Breast epithelium (tissue), 4 donors: ENCODE results near the gene HSD3B7. TPM values are rescaled to one million over a fixed set of nuclear protein-coding genes. Genes with fewer than 3 reads are reported as not detected.

Experiments used
- DNase-seq, 2 donors: peaks; one replicate each; pipeline ENCODE4 v3.0.0-alpha.2; 2019; ENCODE audit warnings: low spot score in 2 of 2
- H3K27ac ChIP-seq, 2 donors: fragments of 200-600 bp; sonication (generic) in 1 of 2; one replicate each; pipeline ENCODE4 v1.5.1; 2016 to 2019; ENCODE audit warnings: mild to moderate bottlenecking in 1 of 2
- H3K27me3 ChIP-seq, 2 donors: fragments of 200-600 bp; sonication (generic) in 1 of 2; one replicate each; pipeline versions ENCODE4 v1.5.1 to v1.6.0; 2017 to 2019; ENCODE audit warnings: control low read depth in 1 of 2, mild to moderate bottlenecking in 1 of 2
- H3K36me3 ChIP-seq: fragments of 200-600 bp; one replicate; pipeline ENCODE4 v1.5.1; 2019
- H3K4me1 ChIP-seq, 2 donors: fragments of 200-600 bp; sonication (generic); one replicate each; pipeline ENCODE4 v1.5.1; 2016 to 2019; ENCODE audit warnings: control low read depth in 1 of 2
- H3K4me3 ChIP-seq, 3 donors: fragments of 200-600 bp; sonication (generic); 1 replicate in 2 of 3; 2 replicates in 1 of 3; pipeline ENCODE4 v1.5.1; 2016 to 2019; ENCODE audit warnings: mild to moderate bottlenecking in 3 of 3, moderate library complexity in 2 of 3
- H3K9me3 ChIP-seq, 2 donors: fragments of 200-600 bp; sonication (generic) in 1 of 2; one replicate each; pipeline ENCODE4 v1.5.1; 2016 to 2019; ENCODE audit warnings: control low read depth in 1 of 2
- CTCF ChIP-seq, 3 donors: fragments of 450-650 bp; IDR thresholded peaks; one replicate each; pipeline ENCODE4 v1.5.1; 2016 to 2017; ENCODE audit warnings: antibody characterized with exemption in 3 of 3, mild to moderate bottlenecking in 3 of 3, moderate library complexity in 3 of 3
- POLR2A ChIP-seq: fragments of 450-650 bp; IDR thresholded peaks from one replicate; pipeline ENCODE4 v1.6.1; 2016; ENCODE audit warnings: antibody characterized with exemption, mild to moderate bottlenecking, moderate library complexity
- POLR2AphosphoS5 ChIP-seq, 3 donors: sonication (generic); formaldehyde crosslinking; IDR thresholded peaks; one replicate each; pipeline ENCODE4 v1.6.1; 2017; ENCODE audit warnings: antibody characterized with exemption in 3 of 3
- intact Hi-C: fragments of 100-400 bp; cut with DNase I; formaldehyde crosslinking; loops from one replicate; pipeline ENCODE4 v1.15.1; 2023; ENCODE audit warnings: low total_unique reads
- total RNA-seq, 3 donors: library from RNA; depleted of rRNA; stranded (reverse); fragments of >200 nt; gene quantifications; one replicate each; pipeline ENCODE4 v1.1.0, GENCODE V29; 2016

HSD3B7 gene
- total RNA-seq, 3 donors from 2014 or later = 12.1 to 27.8 (median 26.9) TPM

- Histone ChIP-seq H3K27me3 (no peaks in the 10 kb centered on the region), H3K27ac (no peak overlapping the region), H3K4me1 (no peaks in the 10 kb centered on the region), H3K4me3 (no peak overlapping the region), H3K36me3 (peaks cover 28% of the 10 kb centered on the region), H3K9me3 (no peaks in the 10 kb centered on the region)
- no peak for TF ChIP-seq POLR2A
- intact Hi-C loops = no loop called here
- DNase-seq = no peak
These were observed 19.6 kb upstream of the HSD3B7 start for GRCh38 chr16:30965436-30965835.

- intact Hi-C loops = no loop called here
- Histone ChIP-seq H3K27ac (no peak overlapping the region), H3K4me3 (no peak overlapping the region), H3K36me3 (peaks cover 28% of the 10 kb centered on the region), H3K4me1 (no peaks in the 10 kb centered on the region), H3K9me3 (no peaks in the 10 kb centered on the region), H3K27me3 (no peaks in the 10 kb centered on the region)
- TF ChIP-seq POLR2AphosphoS5 (IDR thresholded peaks at IDR 0.05) (no peak), POLR2A (no peak), CTCF (IDR thresholded peaks at IDR 0.05) (no peak)
- DNase-seq = no peak
These were observed 18.9 kb upstream of the HSD3B7 start for GRCh38 chr16:30966033-30966619.

- H3K4me1 ChIP-seq = no peaks in the 10 kb centered on the region
- peaks cover 38% of the 10 kb centered on the region for H3K36me3 ChIP-seq
- H3K4me3 ChIP-seq = no peak overlapping the region
- intact Hi-C loops = no loop called here
- no peaks in the 10 kb centered on the region for H3K9me3 ChIP-seq
- TF ChIP-seq POLR2A (no peak), CTCF (IDR thresholded peaks at IDR 0.05) (no peak), POLR2AphosphoS5 (IDR thresholded peaks at IDR 0.05) (no peak)
- no peak overlapping the region for H3K27ac ChIP-seq
- no peaks in the 10 kb centered on the region for H3K27me3 ChIP-seq
- no peak for DNase-seq
These were observed 17.2 kb upstream of the HSD3B7 start for GRCh38 chr16:30967795-30968194.

- DNase-seq = no peak
- no peak for TF ChIP-seq POLR2A
- TF ChIP-seq POLR2AphosphoS5 (IDR thresholded peaks at IDR 0.05) = no peak
- TF ChIP-seq CTCF (IDR thresholded peaks at IDR 0.05) = no peak
- H3K36me3 ChIP-seq = peaks cover 36% of the 10 kb centered on the region
- intact Hi-C loops = loop anchor here (1.0 kb wide), 1 partner anchor 29 kb away; no protein-coding TSS in a partner anchor
- no peaks in the 10 kb centered on the region for H3K9me3 ChIP-seq
- no peak overlapping the region for H3K4me3 ChIP-seq
- H3K27me3 ChIP-seq = no peaks in the 10 kb centered on the region
- no peak overlapping the region for H3K27ac ChIP-seq
- H3K4me1 ChIP-seq = no peaks in the 10 kb centered on the region
These were observed 15.7 kb upstream of the HSD3B7 start for GRCh38 chr16:30969246-30969842.

GRCh38 chr16:30971298-30971697 is 13.7 kb upstream of the HSD3B7 start:
- no peak overlapping the region for H3K4me3 ChIP-seq
- intact Hi-C loops = no loop called here
- no peak for DNase-seq
- H3K4me1 ChIP-seq = no peaks in the 10 kb centered on the region
- peaks cover 26% of the 10 kb centered on the region for H3K36me3 ChIP-seq
- no peak overlapping the region for H3K27ac ChIP-seq
- TF ChIP-seq POLR2A (no peak), POLR2AphosphoS5 (IDR thresholded peaks at IDR 0.05) (no peak), CTCF (IDR thresholded peaks at IDR 0.05) (no peak)
- H3K9me3 ChIP-seq = no peaks in the 10 kb centered on the region
- H3K27me3 ChIP-seq = no peaks in the 10 kb centered on the region
